CD14-positive monocyte (primary cell): Measurements from ENCODE around the gene ARMC8. TPM values are rescaled to one million over a fixed set of nuclear protein-coding genes. Genes with fewer than 3 reads are reported as not detected.

ENCODE experiments used
- DNase-seq, 3 donors: peaks; one replicate each; pipeline ENCODE4 v3.0.0-alpha.2; 2011 to 2022
- H2AFZ ChIP-seq: 2 replicates; pipeline ENCODE4 v1.6.0; 2012; ENCODE audit warnings: mild to moderate bottlenecking, low read depth, low read length, inconsistent platforms; ENCODE audit not compliant: insufficient read depth, poor library complexity, severe bottlenecking
- H3K27ac ChIP-seq, 2 donors: 1 replicate in 1 of 2; 2 replicates in 1 of 2; pipeline ENCODE4 v1.5.1; 2012 to 2013; ENCODE audit warnings: low read length in 2 of 2, control low read depth in 1 of 2, inconsistent platforms in 1 of 2, low read depth in 1 of 2, mild to moderate bottlenecking in 1 of 2
- H3K27me3 ChIP-seq, 2 donors: one replicate each; pipeline versions ENCODE4 v1.6.0 to v1.6.1; 2011 to 2013; ENCODE audit warnings: low read length in 2 of 2; ENCODE audit not compliant: control insufficient read depth in 2 of 2, insufficient read depth in 2 of 2
- H3K36me3 ChIP-seq, 2 donors: replicated peaks in 1 of 2; 1 replicate in 1 of 2; 2 replicates in 1 of 2; pipeline versions ENCODE4 v1.5.1 to v1.6.1; 2012 to 2013; ENCODE audit warnings: low read length in 2 of 2, control low read depth in 1 of 2, inconsistent platforms in 1 of 2, mild to moderate bottlenecking in 1 of 2; ENCODE audit not compliant: insufficient read depth in 2 of 2, control insufficient read depth in 1 of 2
- H3K4me1 ChIP-seq, 2 donors: 1 replicate in 1 of 2; 2 replicates in 1 of 2; pipeline versions ENCODE4 v1.5.1 to v1.6.1; 2012 to 2013; ENCODE audit warnings: low read length in 2 of 2, control low read depth in 1 of 2, inconsistent platforms in 1 of 2, mild to moderate bottlenecking in 1 of 2, moderate library complexity in 1 of 2; ENCODE audit not compliant: insufficient read depth in 2 of 2, control insufficient read depth in 1 of 2
- H3K4me2 ChIP-seq: replicated peaks from 2 replicates; pipeline ENCODE3; 2012; ENCODE audit warnings: low read length, moderate library complexity, mild to moderate bottlenecking; ENCODE audit not compliant: poor library complexity, severe bottlenecking; ENCODE audit errors: extremely low read depth
- H3K4me3 ChIP-seq, 3 experiments: fragments of 200-600 bp in 1 of 3; sonication (generic) in 1 of 3; replicated peaks in 1 of 3; 1 replicate in 2 of 3; 2 replicates in 1 of 3; pipeline ENCODE4 v1.5.1; 2011 to 2013; ENCODE audit warnings: low read length in 3 of 3, mild to moderate bottlenecking in 3 of 3, control low read depth in 2 of 3, low read depth in 2 of 3, inconsistent platforms in 1 of 3, moderate library complexity in 1 of 3
- H3K79me2 ChIP-seq: 2 replicates; pipeline ENCODE4 v1.6.0; 2012; ENCODE audit warnings: mild to moderate bottlenecking, control low read depth, inconsistent platforms, low read length, moderate library complexity; ENCODE audit not compliant: insufficient read depth
- H3K9ac ChIP-seq: 2 replicates; pipeline ENCODE4 v1.6.0; 2017; ENCODE audit warnings: low read length, mild to moderate bottlenecking; ENCODE audit not compliant: insufficient read depth, poor library complexity, severe bottlenecking
- H3K9me3 ChIP-seq, 2 donors: replicated peaks in 1 of 2; 1 replicate in 1 of 2; 2 replicates in 1 of 2; pipeline versions ENCODE4 v1.5.1 to v1.6.1; 2012 to 2013; ENCODE audit warnings: low read length in 2 of 2, control low read depth in 1 of 2; ENCODE audit not compliant: control insufficient read depth in 1 of 2, insufficient read depth in 1 of 2
- H4K20me1 ChIP-seq: 2 replicates; pipeline ENCODE4 v1.6.0; 2012; ENCODE audit warnings: mild to moderate bottlenecking, low read length, control low read depth, moderate library complexity; ENCODE audit not compliant: insufficient read depth
- H3K27ac Mint-ChIP-seq, 7 donors: one replicate each; pipeline ENCODE4 v1.8.0; 2020; ENCODE audit warnings: mild to moderate bottlenecking in 7 of 7, mixed read lengths in 7 of 7, moderate library complexity in 6 of 7, inconsistent platforms in 2 of 7
- H3K27me3 Mint-ChIP-seq, 3 donors: one replicate each; pipeline ENCODE4 v1.8.0; 2021 to 2022; ENCODE audit warnings: low read depth in 3 of 3, mild to moderate bottlenecking in 3 of 3, mixed read lengths in 3 of 3, moderate library complexity in 3 of 3, inconsistent platforms in 1 of 3
- H3K36me3 Mint-ChIP-seq, 2 donors: one replicate each; pipeline ENCODE4 v1.8.0; 2020; ENCODE audit warnings: mixed read lengths in 2 of 2, inconsistent platforms in 1 of 2, mild to moderate bottlenecking in 1 of 2
- H3K4me1 Mint-ChIP-seq: one replicate; pipeline ENCODE4 v1.8.0; 2020; ENCODE audit warnings: mild to moderate bottlenecking, mixed read lengths
- H3K4me3 Mint-ChIP-seq, 2 donors: one replicate each; pipeline ENCODE4 v1.8.0; 2020; ENCODE audit warnings: mild to moderate bottlenecking in 2 of 2, mixed read lengths in 2 of 2, moderate library complexity in 1 of 2
- H3K9me3 Mint-ChIP-seq, 7 donors: one replicate each; pipeline ENCODE4 v1.8.0; 2020 to 2022; ENCODE audit warnings: mixed read lengths in 7 of 7, mild to moderate bottlenecking in 6 of 7, moderate library complexity in 6 of 7, inconsistent platforms in 2 of 7
- CTCF ChIP-seq: fragments of 200-600 bp; IDR thresholded peaks from one replicate; pipeline ENCODE4 v1.8.0; 2022; ENCODE audit warnings: antibody characterized with exemption, mild to moderate bottlenecking
- WGBS: methylation state at CpG from one replicate; pipeline ENCODE4 v1.1.5; 2013; ENCODE audit warnings: missing lambda C conversion rate; ENCODE audit not compliant: insufficient coverage; 5-methylcytosine and 5-hydroxymethylcytosine counted together
- intact Hi-C, 2 donors: fragments of 100-400 bp; cut with micrococcal nuclease; formaldehyde crosslinking; loops; one replicate each; pipeline versions ENCODE4 v1.15.0 to v1.15.1; 2023
- polyA plus RNA-seq, 3 donors: library from polyadenylated mRNA; depleted of rRNA in 1 of 3; unstranded in 2 of 3; stranded (reverse) in 1 of 3; fragments of 300-500 nt in 2 of 3; fragments of >200 nt in 1 of 3; fragmentation: Illumina TruSeq in 2 of 3; gene quantifications; 1 replicate in 2 of 3; 2 replicates in 1 of 3; pipeline ENCODE4 v1.2.3, GENCODE V29; 2012 to 2021

Gene ARMC8
- polyA plus RNA-seq, 3 donors, result 34.3 to 43.9 (median 42.0) TPM

DNA sequence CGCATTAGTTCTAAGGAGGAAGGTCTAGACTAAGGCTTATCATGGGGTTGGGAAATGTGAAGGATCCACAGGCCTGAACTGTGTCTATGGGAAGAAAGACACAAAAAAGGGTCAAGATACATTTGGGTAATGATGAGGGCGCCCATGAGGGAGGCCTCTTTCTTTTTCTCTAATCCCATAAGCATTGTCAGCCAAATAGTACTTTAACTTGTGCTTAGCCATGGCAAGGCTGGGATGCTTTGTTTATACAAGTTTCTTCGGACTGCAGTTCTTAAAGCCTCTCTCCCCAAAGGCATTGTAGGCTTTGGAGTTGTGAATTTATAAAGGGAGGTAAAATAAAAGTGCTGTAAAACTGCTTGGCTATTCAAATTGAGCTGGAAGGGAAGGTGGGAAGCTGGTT is 23.4 kb downstream of the ARMC8 start:
- DNase-seq, result no peak
- H3K27ac ChIP-seq, result no peak overlapping the region
- peaks cover 5 to 15% of the 10 kb centered on the region in 2 donors for H3K4me1 ChIP-seq
- H3K4me2 ChIP-seq, result no peak overlapping the region
- no peaks in the 10 kb centered on the region for H3K9me3 ChIP-seq
- no peaks in the 10 kb centered on the region for H3K27me3 Mint-ChIP-seq
- H3K27ac Mint-ChIP-seq, result no peak overlapping the region
- H3K4me3 Mint-ChIP-seq, result no peak overlapping the region
- no peaks in the 10 kb centered on the region for H3K27me3 ChIP-seq
- no peak overlapping the region for H3K9ac ChIP-seq
- no peak overlapping the region for H3K4me3 ChIP-seq
- H4K20me1 ChIP-seq, result peaks cover 50% of the 10 kb centered on the region
- intact Hi-C loops, result no loop called here
- peaks cover 0 to 4% (median 0%) of the 10 kb centered on the region in 7 donors for H3K9me3 Mint-ChIP-seq
- peaks cover 19% of the 10 kb centered on the region for H3K4me1 Mint-ChIP-seq
- H3K36me3 Mint-ChIP-seq, result peaks cover 39 to 50% of the 10 kb centered on the region in 2 donors
- peaks cover 2 to 34% of the 10 kb centered on the region in 2 donors for H3K36me3 ChIP-seq
- no peak overlapping the region for H2AFZ ChIP-seq
- no CpG with 5 or more reads among the region's 3 CpGs for WGBS
- H3K79me2 ChIP-seq, result peaks cover 78% of the 10 kb centered on the region
- TF ChIP-seq CTCF, result no peak

GRCh38 chr3:138213398-138214085 is 26.4 kb downstream of the ARMC8 start:
- H3K9me3 ChIP-seq, result no peaks in the 10 kb centered on the region
- Mint-ChIP-seq H3K27me3 (no peaks in the 10 kb centered on the region), H3K4me3 (no peak overlapping the region), H3K27ac (peak overlapping the region; percentile 35 to 91 (median 74)), H3K36me3 (peaks cover 31 to 34% of the 10 kb centered on the region in 2 donors), H3K4me1 (peaks cover 23% of the 10 kb centered on the region), H3K9me3 (no peaks in the 10 kb centered on the region)
- TF ChIP-seq CTCF, result no peak
- H3K36me3 ChIP-seq, result peaks cover 2 to 39% of the 10 kb centered on the region in 2 donors
- H4K20me1 ChIP-seq, result peaks cover 20% of the 10 kb centered on the region
- intact Hi-C loops, result no loop called here
- 0% methylated on average over 2 of the region's 7 CpGs for WGBS
- no peak overlapping the region for H3K4me2 ChIP-seq
- H3K27me3 ChIP-seq, result no peaks in the 10 kb centered on the region
- peaks cover 73% of the 10 kb centered on the region for H3K79me2 ChIP-seq
- H3K4me3 ChIP-seq, result no peak overlapping the region
- DNase-seq, result peak; percentile 36 to 59 (median 44)
- peaks cover 5 to 15% of the 10 kb centered on the region in 2 donors for H3K4me1 ChIP-seq
- peak overlapping the region; percentile 55 to 59 for H3K27ac ChIP-seq
- H3K9ac ChIP-seq, result no peak overlapping the region
- H2AFZ ChIP-seq, result no peak overlapping the region
